NCI-H226 (cell line): Measurements from ENCODE around the gene DNM3.
"Not testable (repeated sequence)": the region's sequence is repeated elsewhere in the genome, so short reads cannot be mapped to it uniquely, and the experiment has no call there.

Source experiments
- DNase-seq: peaks from one replicate; pipeline ENCODE4 v3.0.0-alpha.2; 2015

DNM3 gene

GRCh38 chr1:172405912-172406311 is 564.6 kb downstream of the DNM3 start:
- DNase-seq, result no peak

- no peak for DNase-seq
Observed at GRCh38 chr1:172406968-172407367, 565.7 kb downstream of the DNM3 start.

- DNase-seq, result peak; percentile 51
Observed at GRCh38 chr1:172408958-172409357, 567.7 kb downstream of the DNM3 start.

- no peak for DNase-seq
Observed at GRCh38 chr1:172410027-172410426, 568.7 kb downstream of the DNM3 start.

GRCh38 chr1:172411791-172412338 is 570.6 kb downstream of the DNM3 start:
- DNase-seq, result no peak

- peak; percentile 77 for DNase-seq
Observed at GRCh38 chr1:172414331-172414730, 573.0 kb downstream of the DNM3 start.

GRCh38 chr1:172416496-172417035 is 575.3 kb downstream of the DNM3 start:
- DNase-seq, result no peak

- peak; percentile 83 for DNase-seq
Observed at GRCh38 chr1:172417557-172417956, 576.3 kb downstream of the DNM3 start.

- DNase-seq, result no peak
Observed at GRCh38 chr1:172420385-172420784, 579.1 kb downstream of the DNM3 start, which contains the start of gene C1orf105. Gene C1orf105, plus strand, starts transcription at chr1:172420685. Its CDS starts 201 bp downstream, at chr1:172420886.

GRCh38 chr1:172421974-172422604 is 580.8 kb downstream of the DNM3 start:
- DNase-seq, result no peak

- no peak for DNase-seq
Observed at GRCh38 chr1:172423336-172423735, 582.0 kb downstream of the DNM3 start.

GRCh38 chr1:172425339-172425738 is 584.0 kb downstream of the DNM3 start:
- no peak for DNase-seq

- no peak for DNase-seq
Observed at GRCh38 chr1:172427191-172427590, 585.9 kb downstream of the DNM3 start.

GRCh38 chr1:172429331-172430127 is 588.2 kb downstream of the DNM3 start:
- DNase-seq, result peak; percentile 47

GRCh38 chr1:172430128-172430454 is 588.8 kb downstream of the DNM3 start:
- DNase-seq, result no peak

GRCh38 chr1:172431204-172431603 is 589.9 kb downstream of the DNM3 start:
- DNase-seq, result no peak

- no peak for DNase-seq
Observed at GRCh38 chr1:172431721-172432192, 590.5 kb downstream of the DNM3 start.

- not testable (repeated sequence) for DNase-seq
Observed at GRCh38 chr1:172437183-172437582, 595.9 kb downstream of the DNM3 start.

GRCh38 chr1:172442404-172442803 is 601.1 kb downstream of the DNM3 start:
- no peak for DNase-seq

- DNase-seq, result no peak
Observed at GRCh38 chr1:172442843-172443565, 601.7 kb downstream of the DNM3 start.

- peak; percentile 71 for DNase-seq
Observed at GRCh38 chr1:172443666-172444453, 602.6 kb downstream of the DNM3 start, which contains the start of gene PIGC. Gene PIGC, minus strand, starts transcription at chr1:172444069. Its CDS starts 1,447 bp downstream, at chr1:172442622.

- DNase-seq, result no peak
Observed at GRCh38 chr1:172446547-172446946, 605.2 kb downstream of the DNM3 start.
